ENCODE measurements around the gene SHLD1.

DNA sequence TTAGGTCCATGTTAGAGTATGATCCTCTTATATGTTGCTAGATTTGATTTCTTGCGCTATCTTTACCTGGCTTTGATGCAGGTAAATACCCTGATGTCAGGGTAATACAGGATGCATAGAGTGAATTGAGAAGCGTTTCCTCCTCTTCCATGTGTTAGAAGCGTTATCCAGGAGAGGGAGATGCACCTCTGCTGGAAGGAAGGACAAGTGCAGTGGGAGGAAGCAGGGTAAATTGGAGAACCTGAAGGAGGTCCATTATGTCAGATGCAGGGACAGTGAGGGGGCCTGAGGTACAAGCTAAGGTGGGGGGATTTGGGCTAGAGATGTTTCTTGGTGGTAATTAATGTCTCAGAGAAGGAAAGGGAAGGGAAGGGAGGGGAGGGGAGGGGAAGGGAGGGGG is 7.7 kb downstream of the SHLD1 start:
- TF ChIP-seq CTCF (IDR thresholded peaks at IDR 0.05) (no peak), POLR2A (IDR thresholded peaks at IDR 0.05) (no peak)
